HepG2 (cell line): ENCODE results near the gene FGD4. TPM values are rescaled to one million over a fixed set of nuclear protein-coding genes. Genes with fewer than 3 reads are reported as not detected.

ENCODE experiments used
- ATAC-seq: fragments of 200-7000 bp; cut with Tn5 transposase; 3 replicates; pipeline ENCODE4 v1.9.1; 2020; ENCODE audit warnings: mild to moderate bottlenecking, moderate library complexity
- BruUV-seq: library from RNA; stranded (reverse); fragments of 400-500 nt; replicated peaks from 2 replicates; lab custom pipeline; 2021; lab: Mats Ljungman, UMichigan
- CTCF ChIA-PET: fragments of 300-600 bp; formaldehyde crosslinking; extraction: SDS; loops from one replicate; lab custom pipeline; 2021; ENCODE audit warnings: low total read pairs, inconsistent platforms, low intra/inter-chr PET ratio; lab: Yijun Ruan, JAX
- POLR2A ChIA-PET: fragments of 350-600 bp; sonication (Branson Sonifier 250); formaldehyde crosslinking; loops from one replicate; lab custom pipeline; 2020; ENCODE audit warnings: antibody characterized with exemption, inconsistent platforms; lab: Yijun Ruan, JAX
- DNase-seq: peaks from one replicate; pipeline ENCODE4 v3.0.0-alpha.2; 2015; ENCODE audit warnings: low spot score
- FAIRE-seq: peaks from 3 replicates; lab custom pipeline; 2011; peaks lifted over from hg19 to GRCh38; lab: Jason Lieb, UNC
- H2AFZ ChIP-seq: one replicate; pipeline ENCODE4 v1.6.1; 2011; ENCODE audit warnings: low read length, inconsistent platforms
- H3K27ac ChIP-seq: fragments of 300-600 bp; 3 replicates; pipeline ENCODE4 v1.8.0; 2011; ENCODE audit warnings: mixed run types, mild to moderate bottlenecking, mixed read lengths, low read length, inconsistent platforms; ENCODE audit not compliant: insufficient read depth; ENCODE audit errors: extremely low read length
- H3K27me3 ChIP-seq, 2 experiments: fragments of 200-600 bp in 1 of 2; 2 replicates in 1 of 2; 3 replicates in 1 of 2; pipeline versions ENCODE4 v1.6.0 to v1.8.0; 2011; ENCODE audit warnings: low read length in 2 of 2, mild to moderate bottlenecking in 2 of 2, moderate library complexity in 2 of 2, inconsistent platforms in 1 of 2; ENCODE audit not compliant: insufficient read depth in 2 of 2, control insufficient read depth in 1 of 2
- H3K36me3 ChIP-seq, 2 experiments: fragments of 200-600 bp in 1 of 2; replicated peaks in 1 of 2; 2 replicates in 1 of 2; 3 replicates in 1 of 2; pipeline versions ENCODE4 v1.5.1 to v1.8.0; 2011; ENCODE audit warnings: low read length in 2 of 2, inconsistent platforms in 1 of 2; ENCODE audit not compliant: insufficient read depth in 2 of 2, control insufficient read depth in 1 of 2
- H3K4me1 ChIP-seq: 2 replicates; pipeline ENCODE4 v1.5.1; 2012; ENCODE audit warnings: low read length, inconsistent platforms; ENCODE audit not compliant: insufficient read depth
- H3K4me2 ChIP-seq: 2 replicates; pipeline ENCODE4 v1.6.0; 2011; ENCODE audit warnings: low read depth, low read length, inconsistent platforms
- H3K4me3 ChIP-seq, 3 experiments: fragments of 200-600 bp in 1 of 3; sonication (generic), shearing (Covaris generic) in 1 of 3; replicated peaks in 1 of 3; 2 replicates each; pipeline ENCODE4 v1.5.1; 2011 to 2016; ENCODE audit warnings: low read length in 3 of 3, inconsistent platforms in 2 of 3, low read depth in 2 of 3, mild to moderate bottlenecking in 2 of 3, control low read depth in 1 of 3, mixed read lengths in 1 of 3; ENCODE audit not compliant: insufficient read depth in 1 of 3
- H3K79me2 ChIP-seq: one replicate; pipeline ENCODE4 v1.6.1; 2011; ENCODE audit warnings: low read length, inconsistent platforms; ENCODE audit not compliant: insufficient read depth
- H3K9ac ChIP-seq: 2 replicates; pipeline ENCODE4 v1.6.0; 2011; ENCODE audit warnings: mild to moderate bottlenecking, low read depth, low read length, inconsistent platforms; ENCODE audit not compliant: insufficient read depth
- H3K9me3 ChIP-seq: 2 replicates; pipeline ENCODE4 v1.5.1; 2012; ENCODE audit warnings: mild to moderate bottlenecking, low read length
- H4K20me1 ChIP-seq: 2 replicates; pipeline ENCODE4 v1.6.0; 2011; ENCODE audit warnings: inconsistent platforms, mild to moderate bottlenecking, low read length, moderate library complexity; ENCODE audit not compliant: insufficient read depth
- TEAD3 ChIP-seq: optimal IDR thresholded peaks from 2 replicates; pipeline ENCODE3; 2016; ENCODE audit warnings: borderline replicate concordance
- TSC22D2 ChIP-seq: sonication (generic); formaldehyde crosslinking; IDR thresholded peaks from 2 replicates; pipeline ENCODE4 v1.5.1; 2020; ENCODE audit warnings: missing genetic modification reagents, mild to moderate bottlenecking, borderline replicate concordance
- ZNF143 ChIP-seq: sonication (generic); formaldehyde crosslinking; IDR thresholded peaks from 2 replicates; pipeline ENCODE4 v1.4.0; 2020; ENCODE audit warnings: missing genetic modification reagents
- ZNF253 ChIP-seq: sonication (generic); formaldehyde crosslinking; IDR thresholded peaks from 2 replicates; pipeline ENCODE4 v1.8.0; 2022; ENCODE audit warnings: mild to moderate bottlenecking, missing genetic modification reagents, borderline replicate concordance
- ZNF646 ChIP-seq: sonication (generic); formaldehyde crosslinking; IDR thresholded peaks from 2 replicates; pipeline ENCODE4 v1.9.0; 2021; ENCODE audit warnings: mild to moderate bottlenecking, missing genetic modification reagents
- WGBS: methylation state at CpG from one replicate; pipeline ENCODE4 v1.1.6; 2017; ENCODE audit warnings: low lambda C conversion rate; 5-methylcytosine and 5-hydroxymethylcytosine counted together
- in situ Hi-C: cut with HindIII; loops from 2 replicates; pipeline ENCODE4 v1.10.0; 2017; ENCODE audit warnings: low pct_unique_long_range_greater_than_20kb; ENCODE audit not compliant: extremely low pct_ligation_motif_present
- intact Hi-C: fragments of 100-400 bp; cut with micrococcal nuclease; formaldehyde crosslinking; loops from one replicate; pipeline ENCODE4 v1.10.0; 2022; ENCODE audit not compliant: unreplicated experiment
- polyA plus RNA-seq, 8 experiments: library from polyadenylated mRNA; depleted of rRNA in 3 of 8; stranded (reverse) in 7 of 8; unstranded in 1 of 8; fragments of >200 nt; fragmentation: Illumina TruSeq in 4 of 8; extraction: Trizol in 4 of 8; gene quantifications; 2 replicates each; pipeline versions ENCODE4 v1.2.1 to v1.2.3, GENCODE V29; 2011 to 2016; ENCODE audit warnings: low read depth in 4 of 8, missing spikeins in 1 of 8, mixed read lengths in 1 of 8; ENCODE audit not compliant: insufficient read depth in 1 of 8
- total RNA-seq, 5 experiments: library from RNA; depleted of rRNA; stranded (reverse); fragments of >200 nt; fragmentation: Illumina TruSeq; extraction: Trizol; gene quantifications; 2 replicates each; pipeline ENCODE4 v1.2.3, GENCODE V29; 2016; ENCODE audit warnings: low read depth in 1 of 5

Gene FGD4
- total and polyA plus RNA-seq, 2 of the 13 experiments (the other 11 are each of a cell fraction or from before 2014, with no cell fraction given), result 4.6 to 6.6 TPM

GRCh38 chr12:32618115-32618514 is 218.8 kb downstream of the FGD4 start:
- peaks cover 17% of the 10 kb centered on the region for H3K4me1 ChIP-seq
- TF ChIP-seq TSC22D2 (CRISPR knock-in tag) (no peak), ZNF253 (CRISPR knock-in tag) (no peak), TEAD3 (CRISPR knock-in tag) (peak; percentile 55), ZNF143 (CRISPR knock-in tag) (no peak), ZNF646 (CRISPR knock-in tag) (no peak)
- ChIA-PET CTCF (no interaction called here), POLR2A (no interaction called here)
- H3K9ac ChIP-seq, result no peak overlapping the region
- in situ Hi-C loops, result no loop called here
- H4K20me1 ChIP-seq, result no peaks in the 10 kb centered on the region
- FAIRE-seq, result peak; percentile 15
- no peak overlapping the region for H3K4me3 ChIP-seq
- no peak overlapping the region for H2AFZ ChIP-seq
- peaks cover 3 to 4% of the 10 kb centered on the region in 2 experiments; a peak in 3 of 5 replicates for H3K36me3 ChIP-seq
- H3K9me3 ChIP-seq, result no peaks in the 10 kb centered on the region
- no peaks in the 10 kb centered on the region for H3K79me2 ChIP-seq
- H3K27ac ChIP-seq, result no peak overlapping the region
- BruUV-seq, result no TSS peak
- DNase-seq, result peak; percentile 28
- intact Hi-C loops, result no loop called here
- H3K27me3 ChIP-seq, result no peaks in the 10 kb centered on the region
- H3K4me2 ChIP-seq, result no peak overlapping the region
- 80% methylated on average over 3 of the region's 3 CpGs for WGBS
- ATAC-seq, result peak; percentile 77
